ENCODE measurements around the gene CLCN7. TPM values are rescaled to one million over a fixed set of nuclear protein-coding genes. Genes with fewer than 3 reads are reported as not detected.

Gene CLCN7
- total RNA-seq, 3 donors from 2014 or later (not counting 1 experiment from before 2014, with no cell fraction given) = 117 to 125 (median 118) TPM

DNA sequence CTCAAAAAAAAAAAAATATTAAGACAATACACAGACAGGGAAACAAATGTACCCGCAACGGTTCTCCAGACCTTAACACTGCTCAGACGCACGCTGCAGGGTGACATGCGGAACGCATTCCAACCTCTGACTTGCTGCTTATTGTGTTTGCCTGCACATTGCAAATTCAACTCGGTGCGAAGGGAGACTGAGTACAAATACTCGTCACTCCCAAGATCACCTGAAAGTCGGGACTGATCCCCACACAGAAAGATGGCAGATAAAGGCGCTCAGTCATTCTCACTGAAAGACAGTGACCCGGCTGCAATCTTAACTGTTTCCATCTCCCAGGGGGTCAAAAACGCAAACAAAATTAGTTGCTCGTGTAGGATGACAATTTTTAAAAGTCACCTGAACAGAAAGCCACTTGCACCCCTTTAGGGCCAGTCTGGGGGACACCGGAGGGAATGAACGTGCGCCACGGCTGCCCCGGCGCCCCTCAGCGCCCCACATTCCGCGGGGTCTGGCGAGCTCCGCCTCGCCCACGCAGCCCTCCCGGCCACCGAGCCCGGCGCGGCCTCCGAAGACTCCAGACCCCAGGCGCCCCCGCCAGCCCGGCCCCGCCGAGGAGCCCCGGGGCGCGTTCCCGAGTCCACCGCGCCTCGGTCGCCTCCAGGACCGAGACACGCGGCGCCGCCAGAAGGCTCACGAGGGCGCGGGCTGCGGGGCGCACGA lies 589 bp downstream of the CLCN7 start:
- no peak for DNase-seq
- intact Hi-C loops (cut with micrococcal nuclease) = loop anchor here (2.0 kb wide), 1 partner anchor 139 kb away; the partner anchor contains the start of genes CRAMP1 and IFT140
- peaks cover 15 to 39% of the 10 kb centered on the region in 2 donors for H3K4me1 Mint-ChIP-seq

DNA sequence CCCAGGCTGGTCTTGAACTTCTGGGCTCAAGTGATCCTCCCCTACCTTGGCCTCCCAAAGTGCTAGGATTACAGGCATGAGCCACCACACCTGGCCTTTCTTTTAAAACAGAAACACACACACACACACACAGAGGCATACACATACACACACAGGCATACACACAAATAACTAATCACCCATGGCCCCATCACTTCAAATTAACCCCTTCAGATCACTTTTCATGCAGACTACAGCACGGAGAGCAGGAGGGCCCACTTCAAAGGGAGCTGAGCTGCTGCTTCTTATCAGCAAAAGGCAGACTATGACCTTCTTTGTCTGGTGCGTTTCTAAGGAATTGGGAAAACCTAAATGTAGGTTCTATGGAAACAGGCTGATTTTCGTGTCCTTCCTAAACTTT lies 1.9 kb downstream of the CLCN7 start:
- Histone ChIP-seq H3K4me1 (ENCODE audit: control insufficient read depth, insufficient read depth, low read length) (peaks cover 45% of the 10 kb centered on the region), H3K27me3 (ENCODE audit: control insufficient read depth, insufficient read depth, low read length) (no peaks in the 10 kb centered on the region), H3K36me3 (ENCODE audit: control insufficient read depth, insufficient read depth, low read length) (no peaks in the 10 kb centered on the region), H3K9me3 (ENCODE audit: control insufficient read depth, insufficient read depth, low read length) (no peaks in the 10 kb centered on the region), H3K27ac (ENCODE audit: low read length) (no peak overlapping the region), H3K4me3 (ENCODE audit: low read length) (no peak overlapping the region)
- ATAC-seq (no peak), DNase-seq (no peak)
- Mint-ChIP-seq H3K36me3 (no peaks in the 10 kb centered on the region), H3K4me3 (peak overlapping the region; percentile 60), H3K9me3 (no peaks in the 10 kb centered on the region), H3K27ac (peak overlapping the region in 1 of 2 donors; percentile 52), H3K4me1 (peaks cover 15 to 39% of the 10 kb centered on the region in 2 donors), H3K27me3 (ENCODE audit: low read depth in 2 of 2) (no peaks in the 10 kb centered on the region)
- intact Hi-C loops (cut with micrococcal nuclease) = no loop called here
- TF ChIP-seq, protein P1, sequence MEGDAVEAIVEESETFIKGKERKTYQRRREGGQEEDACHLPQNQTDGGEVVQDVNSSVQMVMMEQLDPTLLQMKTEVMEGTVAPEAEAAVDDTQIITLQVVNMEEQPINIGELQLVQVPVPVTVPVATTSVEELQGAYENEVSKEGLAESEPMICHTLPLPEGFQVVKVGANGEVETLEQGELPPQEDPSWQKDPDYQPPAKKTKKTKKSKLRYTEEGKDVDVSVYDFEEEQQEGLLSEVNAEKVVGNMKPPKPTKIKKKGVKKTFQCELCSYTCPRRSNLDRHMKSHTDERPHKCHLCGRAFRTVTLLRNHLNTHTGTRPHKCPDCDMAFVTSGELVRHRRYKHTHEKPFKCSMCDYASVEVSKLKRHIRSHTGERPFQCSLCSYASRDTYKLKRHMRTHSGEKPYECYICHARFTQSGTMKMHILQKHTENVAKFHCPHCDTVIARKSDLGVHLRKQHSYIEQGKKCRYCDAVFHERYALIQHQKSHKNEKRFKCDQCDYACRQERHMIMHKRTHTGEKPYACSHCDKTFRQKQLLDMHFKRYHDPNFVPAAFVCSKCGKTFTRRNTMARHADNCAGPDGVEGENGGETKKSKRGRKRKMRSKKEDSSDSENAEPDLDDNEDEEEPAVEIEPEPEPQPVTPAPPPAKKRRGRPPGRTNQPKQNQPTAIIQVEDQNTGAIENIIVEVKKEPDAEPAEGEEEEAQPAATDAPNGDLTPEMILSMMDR (IDR thresholded peaks at IDR 0.05) = no peak
- 80% methylated on average over 3 of the region's 3 CpGs for WGBS (ENCODE audit: insufficient coverage)

More for the DNA sequence above, 589 bp downstream of the CLCN7 start:
- H3K27ac Mint-ChIP-seq = peak overlapping the region; percentile 38 to 86
- H3K9me3 ChIP-seq (ENCODE audit: control insufficient read depth, insufficient read depth, low read length) = no peaks in the 10 kb centered on the region
- no peaks in the 10 kb centered on the region for H3K27me3 Mint-ChIP-seq (ENCODE audit: low read depth in 2 of 2)
- H3K27me3 ChIP-seq (ENCODE audit: control insufficient read depth, insufficient read depth, low read length) = no peaks in the 10 kb centered on the region
- TF ChIP-seq, protein P1 (IDR thresholded peaks at IDR 0.05) = no peak
- no peaks in the 10 kb centered on the region for H3K36me3 ChIP-seq (ENCODE audit: control insufficient read depth, insufficient read depth, low read length)
- WGBS (ENCODE audit: insufficient coverage) = 13% methylated on average over 57 of the region's 57 CpGs
- no peak overlapping the region for H3K27ac ChIP-seq (ENCODE audit: low read length)
- H3K9me3 Mint-ChIP-seq = no peaks in the 10 kb centered on the region
- peak overlapping the region; percentile 71 for H3K4me3 Mint-ChIP-seq
- H3K36me3 Mint-ChIP-seq = no peaks in the 10 kb centered on the region
- H3K4me1 ChIP-seq (ENCODE audit: control insufficient read depth, insufficient read depth, low read length) = peaks cover 45% of the 10 kb centered on the region
- peak overlapping the region; percentile 42 for H3K4me3 ChIP-seq (ENCODE audit: low read length)
- no peak for ATAC-seq

DNA sequence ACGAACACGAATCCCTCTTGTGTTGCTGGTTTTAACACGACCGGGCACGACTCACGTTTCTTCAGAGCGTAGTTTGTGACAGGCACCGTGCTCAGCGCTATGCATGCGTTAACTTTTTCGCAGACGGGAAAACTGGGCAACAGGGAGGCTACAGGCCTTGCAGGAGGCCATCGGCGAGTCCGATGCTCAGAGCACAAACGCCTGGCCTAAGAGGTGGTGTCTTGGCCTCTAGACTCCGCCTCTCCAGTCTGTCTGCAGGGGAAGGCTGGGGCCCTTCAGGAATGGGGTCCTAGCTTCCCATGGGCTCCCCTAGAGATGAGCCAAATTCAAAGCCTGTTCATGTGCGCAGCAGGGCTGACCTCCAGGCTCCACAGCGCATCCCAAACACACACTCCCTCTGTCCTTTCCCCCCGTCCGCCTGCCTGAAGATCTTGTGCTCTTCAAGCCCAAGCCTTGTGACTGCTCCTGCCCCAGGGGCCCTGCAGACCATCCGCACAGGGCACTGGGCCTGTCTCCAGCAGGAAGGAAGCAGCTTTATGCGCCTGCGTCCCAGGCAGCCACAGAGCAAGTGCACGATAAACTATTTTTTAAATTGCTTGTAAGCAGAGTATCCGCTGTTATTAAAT lies 3.1 kb downstream of the CLCN7 start:
- Mint-ChIP-seq H3K27ac (peak overlapping the region in 1 of 2 donors; percentile 79), H3K4me3 (peak overlapping the region; percentile 13), H3K4me1 (peaks cover 15 to 52% of the 10 kb centered on the region in 2 donors)

More for the DNA sequence above, 3.1 kb downstream of the CLCN7 start:
- H3K4me1 ChIP-seq (ENCODE audit: control insufficient read depth, insufficient read depth, low read length) = peaks cover 45% of the 10 kb centered on the region
- 58% methylated on average over 26 of the region's 26 CpGs for WGBS (ENCODE audit: insufficient coverage)
- H3K4me3 ChIP-seq (ENCODE audit: low read length) = no peak overlapping the region
- no peaks in the 10 kb centered on the region for H3K9me3 ChIP-seq (ENCODE audit: control insufficient read depth, insufficient read depth, low read length)
- TF ChIP-seq, protein P1 (IDR thresholded peaks at IDR 0.05) = no peak
- no peak overlapping the region for H3K27ac ChIP-seq (ENCODE audit: low read length)
- intact Hi-C loops (cut with micrococcal nuclease) = no loop called here
- DNase-seq = no peak
- H3K36me3 ChIP-seq (ENCODE audit: control insufficient read depth, insufficient read depth, low read length) = no peaks in the 10 kb centered on the region
- Mint-ChIP-seq H3K27me3 (ENCODE audit: low read depth in 2 of 2) (no peaks in the 10 kb centered on the region), H3K36me3 (no peaks in the 10 kb centered on the region), H3K9me3 (no peaks in the 10 kb centered on the region)
- no peak for ATAC-seq
- H3K27me3 ChIP-seq (ENCODE audit: control insufficient read depth, insufficient read depth, low read length) = no peaks in the 10 kb centered on the region
